ENCODE measurements around the gene SIGLEC15.
A peak's percentile ranks its signal among the peaks of the same experiment; 100 is the strongest.
"Not testable (repeated sequence)": the region's sequence is repeated elsewhere in the genome, so short reads cannot be mapped to it uniquely, and the experiment has no call there.

Gene SIGLEC15

GRCh38 chr18:45825258-45826044 is at the start of gene SIGLEC15:
Gene SIGLEC15, plus strand, starts transcription at chr18:45825675. Its CDS starts 54 bp downstream, at chr18:45825729.
- DNase-seq, result peak; percentile 41

- DNase-seq, result peak; percentile 26
Measured at GRCh38 chr18:45775743-45776142, 49.7 kb upstream of the SIGLEC15 start.

GRCh38 chr18:45777393-45777792 is 48.1 kb upstream of the SIGLEC15 start:
- DNase-seq, result peak; percentile 96

- no peak for DNase-seq
Measured at GRCh38 chr18:45780568-45780967, 44.9 kb upstream of the SIGLEC15 start.

- DNase-seq, result no peak
Measured at GRCh38 chr18:45782662-45783061, 42.8 kb upstream of the SIGLEC15 start.

- peak; percentile 88 for DNase-seq
Measured at GRCh38 chr18:45783097-45784075, 42.1 kb upstream of the SIGLEC15 start.

- DNase-seq, result peak; percentile 88
Measured at GRCh38 chr18:45785134-45785533, 40.3 kb upstream of the SIGLEC15 start.

- no peak for DNase-seq
Measured at GRCh38 chr18:45786941-45787340, 38.5 kb upstream of the SIGLEC15 start.

GRCh38 chr18:45787346-45787745 is 38.1 kb upstream of the SIGLEC15 start:
- no peak for DNase-seq

GRCh38 chr18:45788861-45789260 is 36.6 kb upstream of the SIGLEC15 start:
- DNase-seq, result no peak

- no peak for DNase-seq
Measured at GRCh38 chr18:45792506-45793263, 32.8 kb upstream of the SIGLEC15 start.

GRCh38 chr18:45793264-45793965 is 32.1 kb upstream of the SIGLEC15 start:
- peak; percentile 88 for DNase-seq

- peak; percentile 43 for DNase-seq
Measured at GRCh38 chr18:45801416-45802004, 24.0 kb upstream of the SIGLEC15 start.

- DNase-seq, result peak; percentile 99
Measured at GRCh38 chr18:45802814-45803492, 22.5 kb upstream of the SIGLEC15 start.

GRCh38 chr18:45805551-45805950 is 19.9 kb upstream of the SIGLEC15 start:
- DNase-seq, result no peak

- peak; percentile 86 for DNase-seq
Measured at GRCh38 chr18:45806226-45806625, 19.2 kb upstream of the SIGLEC15 start.

GRCh38 chr18:45807144-45807543 is 18.3 kb upstream of the SIGLEC15 start:
- not testable (repeated sequence) for DNase-seq

- not testable (repeated sequence) for DNase-seq
Measured at GRCh38 chr18:45814733-45815132, 10.7 kb upstream of the SIGLEC15 start.

- no peak for DNase-seq
Measured at GRCh38 chr18:45817543-45817942, 7.9 kb upstream of the SIGLEC15 start.

GRCh38 chr18:45818765-45819164 is 6.7 kb upstream of the SIGLEC15 start:
- DNase-seq, result not testable (repeated sequence)

- no peak for DNase-seq
Measured at GRCh38 chr18:45820106-45820745, 5.2 kb upstream of the SIGLEC15 start.

Measured in fibroblast of skin of right biceps (primary cell).